ENCODE results near the gene CLCNKA. TPM values are rescaled to one million over a fixed set of nuclear protein-coding genes. Genes with fewer than 3 reads are reported as not detected.
"Not testable (repeated sequence)": the region's sequence is repeated elsewhere in the genome, so short reads cannot be mapped to it uniquely, and the experiment has no call there.

Gene CLCNKA
- polyA plus RNA-seq (ENCODE audit: insufficient read length in 3 of 3), result 10 to 100 TPM; 13.0 to 21.6 (median 18.1) TPM
- long read RNA-seq, donor 1, result 0 reads
- long read RNA-seq, donor 2, result 0 reads
- long read RNA-seq, donor 3, result 0 reads
- long read RNA-seq, donor 4, partial matches to known transcripts, result 0 of 1 reads
- long read RNA-seq, donor 4, other reads (novel, unspliced or antisense), result 0 of 1 reads
- long read RNA-seq, donor 5, result 0 reads
- long read RNA-seq, donor 6, partial matches to known transcripts, result 0 of 1 reads
- long read RNA-seq, donor 6, other reads (novel, unspliced or antisense), result 0 of 1 reads
- long read RNA-seq, donor 7, result 0 reads
- long read RNA-seq, donor 8, result 0 reads
- long read RNA-seq, donor 9, result 0 reads
- long read RNA-seq, donor 10, partial matches to known transcripts, result 0 of 6 reads
- long read RNA-seq, donor 10, other reads (novel, unspliced or antisense), result 5 of 6 reads
- long read RNA-seq, donor 11, result 0 reads
- long read RNA-seq, donor 12, partial matches to known transcripts, result 0 of 1 reads
- long read RNA-seq, donor 12, other reads (novel, unspliced or antisense), result 0 of 1 reads
- long read RNA-seq, donor 13, result 0 reads
- long read RNA-seq, donor 14, result 0 reads
- long read RNA-seq, donor 15, partial matches to known transcripts, result 0 of 1 reads
- long read RNA-seq, donor 15, other reads (novel, unspliced or antisense), result 0 of 1 reads
- long read RNA-seq, donor 16, partial matches to known transcripts, result 0 of 1 reads
- long read RNA-seq, donor 16, other reads (novel, unspliced or antisense), result 0 of 1 reads

- no peak for DNase-seq
Measured at GRCh38 chr1:16021681-16022080, at the start of gene CLCNKA. TSS of gene CLCNKA (plus strand) at chr1:16022036. CDS start at chr1:16022620, 584 bp downstream.

- DNase-seq, result no peak
Measured at GRCh38 chr1:15972409-15972808, 49.4 kb upstream of the CLCNKA start.

DNA sequence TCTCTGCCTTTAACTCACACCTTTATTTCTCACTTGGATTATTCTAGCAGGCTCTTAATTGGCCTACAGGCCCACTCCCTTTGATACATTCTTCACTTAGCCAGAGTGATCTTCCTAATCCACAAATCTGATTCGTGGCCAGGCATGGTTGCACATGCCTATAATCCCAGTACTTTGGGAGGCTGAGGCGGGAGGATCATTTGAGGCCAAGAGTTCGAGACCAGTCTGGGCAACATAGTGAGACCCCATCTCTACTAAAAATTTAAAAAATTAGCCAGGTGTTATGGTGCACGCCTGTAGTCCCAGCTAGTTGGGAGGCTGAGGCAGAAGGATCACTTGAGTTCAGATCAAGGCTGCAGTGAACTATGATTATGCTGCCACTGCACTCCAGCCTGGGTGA is 48.1 kb upstream of the CLCNKA start:
- no peak for DNase-seq

DNA sequence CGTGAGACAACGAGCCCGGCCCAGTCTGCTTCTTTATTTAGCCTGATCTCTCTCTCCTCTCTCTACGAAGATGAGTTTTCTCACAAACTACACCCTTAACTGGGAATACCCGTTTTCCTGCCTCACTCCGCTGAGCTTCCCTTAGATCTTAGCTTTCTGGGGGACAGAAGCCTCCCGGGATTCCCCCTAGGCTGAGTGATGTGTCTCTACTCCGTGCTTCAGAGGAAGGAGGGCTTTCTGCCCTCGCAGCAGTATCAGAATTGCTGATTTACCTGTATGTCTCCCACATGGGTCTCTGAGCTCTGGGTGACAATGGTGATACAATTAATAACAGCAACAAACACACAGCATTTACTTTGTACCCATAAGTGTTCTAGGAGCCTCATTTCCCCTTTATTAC is 47.0 kb upstream of the CLCNKA start:
- DNase-seq, result no peak

DNA sequence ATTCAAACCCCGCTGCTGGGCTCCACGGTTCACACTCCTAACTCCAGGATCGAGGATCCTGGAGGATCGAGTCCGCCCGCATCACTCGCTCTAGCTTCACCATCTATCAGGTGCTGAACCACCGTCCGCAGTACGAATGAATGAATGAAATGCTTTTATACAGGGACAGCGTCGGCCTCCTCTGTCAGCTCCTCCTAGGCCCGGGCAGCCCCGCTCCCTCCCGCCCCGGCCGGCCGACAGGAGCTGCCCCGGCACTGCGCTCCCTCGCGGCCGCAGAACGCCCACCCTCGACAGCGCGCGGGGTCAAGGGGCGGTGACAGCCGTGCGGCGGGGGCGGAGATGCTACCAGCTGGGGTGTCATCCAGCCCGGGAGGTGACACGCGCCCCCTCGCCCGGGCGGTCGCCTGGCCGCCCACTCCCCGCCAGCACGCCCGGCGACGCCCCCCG is 46.5 kb upstream of the CLCNKA start:
- peak; percentile 35 for DNase-seq

DNA sequence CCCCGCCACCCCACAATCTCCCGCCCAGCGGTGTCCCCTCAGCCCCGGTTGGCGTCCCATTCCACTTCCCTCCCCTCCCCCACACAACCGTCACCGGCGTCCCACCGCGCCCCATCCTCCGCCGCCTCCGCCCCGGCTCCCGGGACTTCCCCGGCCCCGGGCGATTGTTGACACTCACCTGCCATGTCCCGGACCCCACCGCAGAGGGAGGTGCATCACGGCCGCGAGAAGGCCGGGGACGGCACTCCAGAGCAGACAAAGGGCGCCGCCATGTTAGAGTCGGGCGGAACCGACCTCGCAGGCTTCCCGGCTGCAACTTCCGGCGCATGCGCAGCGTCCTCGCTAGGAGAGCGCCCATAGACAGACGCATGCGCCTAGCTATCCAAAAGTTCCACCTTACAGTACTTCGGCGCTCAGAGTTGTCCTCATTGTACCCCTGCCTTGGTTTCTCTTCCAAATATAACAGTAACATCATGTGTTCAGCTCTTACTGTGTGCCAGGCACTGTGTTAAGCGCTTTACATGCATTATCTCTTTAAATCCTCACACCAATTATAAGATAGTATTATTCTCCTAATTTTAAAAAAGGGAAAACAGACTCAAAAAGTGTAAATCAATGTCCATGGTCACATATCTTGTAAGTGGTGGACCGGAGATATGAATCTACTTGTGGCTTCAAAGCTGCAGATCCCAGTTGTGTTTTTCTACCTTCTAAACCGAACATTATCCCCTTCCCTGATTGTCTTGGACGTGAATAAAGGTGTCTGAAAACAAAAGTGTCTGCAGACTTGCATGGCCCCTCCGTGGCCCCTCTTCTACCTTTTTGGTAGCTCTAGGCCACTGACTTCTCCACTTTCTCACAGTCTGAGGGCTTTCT is 45.8 kb upstream of the CLCNKA start, which contains the start of gene ZBTB17:
Gene ZBTB17 (minus strand): TSS at position 297 of the 876 bp plus-strand sequence. CDS start 27,606 bp downstream, outside the sequence.
- peak; percentile 92 for DNase-seq

DNA sequence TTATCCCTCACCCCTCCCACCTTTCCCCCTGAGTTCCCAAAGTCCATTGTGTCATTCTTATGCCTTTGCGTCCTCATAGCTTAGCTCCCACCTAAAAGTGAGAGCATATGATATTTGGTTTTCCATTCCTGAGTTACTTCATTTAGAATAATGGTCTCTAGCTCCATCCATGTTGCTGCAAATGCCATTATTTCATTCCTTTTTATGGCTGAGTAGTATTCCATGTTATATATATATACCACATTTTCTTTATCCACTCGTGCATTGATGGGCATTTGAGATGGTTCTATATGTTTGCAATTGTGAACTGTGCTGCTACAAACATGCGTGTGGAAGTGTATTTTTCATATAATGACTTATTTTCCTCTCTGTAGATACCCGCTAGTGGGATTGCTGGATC is 43.9 kb upstream of the CLCNKA start:
- DNase-seq, result not testable (repeated sequence)

DNA sequence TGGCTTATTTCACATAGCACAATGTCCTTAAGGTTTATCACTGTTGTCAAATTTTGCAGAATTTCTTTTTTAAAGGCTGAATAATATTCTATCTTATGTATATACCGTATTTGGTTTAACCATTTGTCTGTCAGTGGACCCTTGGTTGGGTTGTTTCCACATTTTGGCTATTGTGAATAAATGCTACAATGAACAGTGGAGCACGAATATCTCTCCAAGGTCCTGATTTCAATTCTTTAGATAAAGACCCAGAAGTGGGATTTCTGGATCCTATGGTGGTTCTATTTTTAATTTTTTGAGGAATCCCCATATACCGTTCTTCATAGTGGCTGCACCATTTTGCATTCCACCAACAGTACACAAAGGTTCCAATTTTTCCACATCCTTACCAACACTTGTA is 40.2 kb upstream of the CLCNKA start:
- no peak for DNase-seq

GRCh38 chr1:15983275-15983674 is 38.6 kb upstream of the CLCNKA start:
- DNase-seq, result no peak

GRCh38 chr1:15985611-15986297 is 36.1 kb upstream of the CLCNKA start:
- no peak for DNase-seq

DNA sequence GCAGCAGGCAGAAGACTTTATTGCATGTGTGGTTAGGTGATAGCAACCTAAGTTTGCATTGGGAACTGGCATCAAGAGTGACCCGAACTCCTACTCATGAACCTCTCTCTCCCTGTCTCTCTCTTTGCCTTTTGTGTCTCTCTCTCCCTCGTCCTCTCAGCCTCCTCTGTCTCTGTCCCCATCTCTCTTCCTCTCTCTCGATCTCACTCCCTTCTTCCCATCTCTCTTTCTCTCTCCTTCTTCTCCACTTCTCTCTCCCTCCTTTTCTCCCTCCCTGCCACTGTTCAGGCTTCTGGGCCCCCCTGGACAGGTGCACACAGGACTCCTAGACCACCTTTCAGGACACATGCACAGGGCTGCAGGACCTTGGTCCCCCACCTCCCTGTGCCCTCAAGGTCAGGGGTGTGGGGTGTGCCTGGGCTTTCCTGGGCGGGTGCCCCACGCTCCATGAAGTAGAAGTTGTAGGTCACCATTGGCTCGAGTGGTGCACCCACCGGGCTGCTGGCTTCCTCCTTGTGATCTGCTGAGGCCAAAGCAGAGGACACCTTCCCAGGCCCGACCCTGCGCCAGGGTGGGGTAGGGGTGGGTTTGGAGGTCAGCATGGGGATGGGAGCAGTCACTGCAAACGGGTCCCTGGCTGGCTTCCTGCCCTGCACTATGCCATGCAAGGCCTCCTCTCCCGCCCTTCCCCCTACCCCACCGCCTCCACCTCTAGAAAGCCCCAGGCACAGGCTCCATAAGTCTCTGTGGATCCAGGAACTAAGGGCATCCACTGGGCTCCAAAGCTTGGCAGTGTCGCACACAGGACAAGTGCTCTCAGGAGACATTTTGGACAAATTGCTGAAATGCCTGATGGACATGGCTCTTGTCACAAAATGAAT is 32.7 kb upstream of the CLCNKA start:
- no peak for DNase-seq

GRCh38 chr1:15989776-15990175 is 32.1 kb upstream of the CLCNKA start:
- no peak for DNase-seq

DNA sequence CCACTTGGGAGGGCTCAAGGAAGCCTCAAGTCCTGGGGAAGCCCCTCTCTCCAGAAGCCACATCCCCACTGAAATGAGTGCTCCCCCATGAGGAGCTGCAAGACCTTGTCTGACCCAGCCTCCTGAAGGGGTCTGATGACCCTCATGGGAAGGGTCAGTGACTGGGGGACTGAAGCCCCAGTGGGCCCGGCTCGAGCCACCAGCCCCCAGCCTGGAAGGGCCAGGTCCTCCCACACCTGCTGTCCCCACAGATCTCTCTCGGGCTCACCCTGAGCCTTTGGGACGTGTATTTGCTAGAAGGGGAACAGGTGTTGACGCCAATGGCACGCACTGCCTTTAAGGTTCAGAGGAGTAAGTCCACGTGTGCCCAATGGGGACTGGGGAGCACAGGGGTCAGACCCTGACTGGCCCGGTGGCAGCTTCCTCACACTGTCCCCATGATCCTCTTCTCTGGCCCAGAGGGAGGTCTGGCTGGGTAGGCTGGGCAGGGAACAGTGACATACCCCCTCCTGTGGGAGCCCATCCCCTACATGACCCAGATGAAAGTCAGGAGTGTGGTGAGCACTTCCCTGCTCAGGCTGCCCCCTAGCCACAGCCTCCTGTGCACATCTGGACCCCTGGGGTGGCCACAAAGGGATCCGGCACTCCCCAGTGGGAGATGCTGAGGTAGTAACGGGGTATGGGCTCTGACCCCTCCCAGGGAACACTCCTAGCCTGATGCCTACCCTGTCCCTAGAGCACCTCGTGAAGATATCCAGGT is 30.2 kb upstream of the CLCNKA start:
- no peak for DNase-seq

- no peak for DNase-seq
Measured at GRCh38 chr1:15992187-15992553, 29.7 kb upstream of the CLCNKA start.

- DNase-seq, result no peak
Measured at GRCh38 chr1:15992582-15993500, 29.0 kb upstream of the CLCNKA start.

GRCh38 chr1:15993666-15994065 is 28.2 kb upstream of the CLCNKA start:
- no peak for DNase-seq

DNA sequence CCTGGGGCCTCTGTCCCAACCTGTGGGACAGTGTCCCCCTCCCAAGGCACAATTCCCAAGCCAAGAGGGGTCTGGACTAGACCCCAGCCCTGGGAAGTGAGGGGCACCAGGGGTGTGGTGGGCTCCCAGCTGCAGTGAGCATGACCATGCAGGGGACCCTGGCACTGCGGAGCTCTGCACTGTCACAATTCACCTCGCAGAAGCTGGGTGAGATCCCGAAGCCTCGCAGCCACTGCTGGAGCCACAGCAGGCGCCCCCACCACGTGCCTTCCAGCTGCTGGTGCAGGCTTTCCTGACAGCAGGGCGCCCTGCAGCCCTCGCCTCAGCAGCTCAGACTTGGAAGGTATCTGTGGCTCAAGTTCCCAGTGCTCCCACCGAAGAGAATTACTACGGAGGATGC is 27.8 kb upstream of the CLCNKA start:
- no peak for DNase-seq

- DNase-seq, result no peak
Measured at GRCh38 chr1:15994590-15995351, 27.1 kb upstream of the CLCNKA start.
